Astrocyte of the cerebellum (primary cell): ENCODE measurements around the gene SLC9A9.

ENCODE experiments used
- DNase-seq: peaks from one replicate; pipeline ENCODE4 v3.0.0-alpha.2; 2011; ENCODE audit warnings: low read depth
- H3K4me3 ChIP-seq: 2 replicates; pipeline ENCODE4 v1.5.1; 2011; ENCODE audit warnings: mild to moderate bottlenecking, low read depth, low read length, moderate library complexity
- CTCF ChIP-seq: IDR thresholded peaks from 2 replicates; pipeline ENCODE4 v1.5.1; 2012; ENCODE audit warnings: low read length, low read depth, moderate library complexity, mild to moderate bottlenecking; ENCODE audit errors: missing control alignments
- in situ Hi-C: cut with HindIII; loops from 2 replicates; pipeline ENCODE4 v1.10.0; 2017; ENCODE audit warnings: low sequenced_read_pairs

Gene SLC9A9

GRCh38 chr3:143354342-143354741, 493.9 kb downstream of the SLC9A9 start:
- in situ Hi-C loops = no loop called here
- DNase-seq = no peak
- no peak overlapping the region for H3K4me3 ChIP-seq
- no peak for TF ChIP-seq CTCF

GRCh38 chr3:143352850-143353550, 495.3 kb downstream of the SLC9A9 start:
- in situ Hi-C loops = no loop called here
- no peak overlapping the region for H3K4me3 ChIP-seq
- DNase-seq = no peak
- no peak for TF ChIP-seq CTCF

- no peak for TF ChIP-seq CTCF
- no peak for DNase-seq
- H3K4me3 ChIP-seq = no peak overlapping the region
- in situ Hi-C loops = no loop called here
Observed at GRCh38 chr3:143351895-143352608, 496.2 kb downstream of the SLC9A9 start.

GRCh38 chr3:143351354-143351753, 496.9 kb downstream of the SLC9A9 start:
- in situ Hi-C loops = no loop called here
- no peak for DNase-seq
- TF ChIP-seq CTCF = no peak
- H3K4me3 ChIP-seq = no peak overlapping the region

- no peak for TF ChIP-seq CTCF
- in situ Hi-C loops = no loop called here
- no peak for DNase-seq
Observed at GRCh38 chr3:143349455-143349854, 498.8 kb downstream of the SLC9A9 start.

GRCh38 chr3:143348486-143349327, 499.6 kb downstream of the SLC9A9 start:
- no peak overlapping the region for H3K4me3 ChIP-seq
- no peak for DNase-seq
- in situ Hi-C loops = no loop called here
- TF ChIP-seq CTCF = peak; percentile 13

More at GRCh38 chr3:143349455-143349854, 498.8 kb downstream of the SLC9A9 start:
- no peak overlapping the region for H3K4me3 ChIP-seq
